Common myeloid progenitor, CD34-positive (primary cell): ENCODE measurements around the gene SYNJ1.

Source experiments
- CTCF ChIA-PET: fragments of 350-600 bp; sonication (Branson Sonifier 250); formaldehyde crosslinking; loops from one replicate; lab custom pipeline; 2021; ENCODE audit warnings: antibody characterized with exemption; lab: Charles Lee
- POLR2A ChIA-PET: fragments of 350-600 bp; sonication (Branson Sonifier 250); formaldehyde crosslinking; loops from one replicate; lab custom pipeline; 2021; ENCODE audit warnings: antibody characterized with exemption; lab: Charles Lee
- DNase-seq, 3 donors: peaks; one replicate each; pipeline versions ENCODE4 v3.0.0 to v3.0.0-alpha.2; 2013
- H3K27ac ChIP-seq, 2 experiments: 1 replicate in 1 of 2; 2 replicates in 1 of 2; pipeline ENCODE4 v1.7.0; 2013; ENCODE audit warnings: inconsistent platforms in 2 of 2, low read length in 2 of 2, mild to moderate bottlenecking in 2 of 2, low read depth in 1 of 2, moderate library complexity in 1 of 2; ENCODE audit not compliant: severe bottlenecking in 2 of 2, insufficient read depth in 1 of 2, poor library complexity in 1 of 2
- H3K27me3 ChIP-seq, 5 experiments: replicated peaks in 2 of 5; 1 replicate in 3 of 5; 2 replicates in 2 of 5; pipeline versions ENCODE4 v1.6.1 to v1.7.0; 2013; ENCODE audit warnings: low read length in 4 of 5, mild to moderate bottlenecking in 2 of 5, moderate library complexity in 2 of 5, inconsistent platforms in 1 of 5; ENCODE audit not compliant: insufficient read depth in 5 of 5, control insufficient read depth in 4 of 5
- H3K36me3 ChIP-seq, 4 experiments: 1 replicate in 2 of 4; 2 replicates in 2 of 4; pipeline versions ENCODE4 v1.6.1 to v1.7.0; 2013; ENCODE audit warnings: low read length in 3 of 4, control low read depth in 1 of 4, mild to moderate bottlenecking in 1 of 4; ENCODE audit not compliant: control insufficient read depth in 4 of 4, insufficient read depth in 4 of 4
- H3K4me1 ChIP-seq, 4 experiments: 1 replicate in 3 of 4; 2 replicates in 1 of 4; pipeline versions ENCODE4 v1.6.1 to v1.7.1; 2013; ENCODE audit warnings: low read length in 3 of 4, mild to moderate bottlenecking in 3 of 4, control low read depth in 1 of 4, inconsistent platforms in 1 of 4, moderate library complexity in 1 of 4; ENCODE audit not compliant: control insufficient read depth in 4 of 4, insufficient read depth in 4 of 4; ENCODE audit errors: control extremely low read depth in 1 of 4
- H3K4me3 ChIP-seq, 7 experiments: 1 replicate in 4 of 7; 2 replicates in 3 of 7; pipeline versions ENCODE4 v1.5.1 to v1.7.0; 2013; ENCODE audit warnings: mild to moderate bottlenecking in 7 of 7, low read length in 6 of 7, moderate library complexity in 6 of 7, inconsistent platforms in 2 of 7, low read depth in 2 of 7, control low read depth in 1 of 7; ENCODE audit not compliant: insufficient read depth in 4 of 7, control insufficient read depth in 1 of 7; ENCODE audit errors: extremely low read depth in 1 of 7
- H3K9me3 ChIP-seq, 5 experiments: 1 replicate in 4 of 5; 2 replicates in 1 of 5; pipeline versions ENCODE4 v1.6.1 to v1.7.1; 2013; ENCODE audit warnings: low read length in 4 of 5, mild to moderate bottlenecking in 2 of 5, inconsistent platforms in 1 of 5, low read depth in 1 of 5, moderate library complexity in 1 of 5; ENCODE audit not compliant: control insufficient read depth in 4 of 5, insufficient read depth in 2 of 5; ENCODE audit errors: control extremely low read depth in 1 of 5
- WGBS: methylation state at CpG from one replicate; pipeline ENCODE4 v1.1.5; 2013; ENCODE audit not compliant: insufficient coverage; 5-methylcytosine and 5-hydroxymethylcytosine counted together

Gene SYNJ1

DNA sequence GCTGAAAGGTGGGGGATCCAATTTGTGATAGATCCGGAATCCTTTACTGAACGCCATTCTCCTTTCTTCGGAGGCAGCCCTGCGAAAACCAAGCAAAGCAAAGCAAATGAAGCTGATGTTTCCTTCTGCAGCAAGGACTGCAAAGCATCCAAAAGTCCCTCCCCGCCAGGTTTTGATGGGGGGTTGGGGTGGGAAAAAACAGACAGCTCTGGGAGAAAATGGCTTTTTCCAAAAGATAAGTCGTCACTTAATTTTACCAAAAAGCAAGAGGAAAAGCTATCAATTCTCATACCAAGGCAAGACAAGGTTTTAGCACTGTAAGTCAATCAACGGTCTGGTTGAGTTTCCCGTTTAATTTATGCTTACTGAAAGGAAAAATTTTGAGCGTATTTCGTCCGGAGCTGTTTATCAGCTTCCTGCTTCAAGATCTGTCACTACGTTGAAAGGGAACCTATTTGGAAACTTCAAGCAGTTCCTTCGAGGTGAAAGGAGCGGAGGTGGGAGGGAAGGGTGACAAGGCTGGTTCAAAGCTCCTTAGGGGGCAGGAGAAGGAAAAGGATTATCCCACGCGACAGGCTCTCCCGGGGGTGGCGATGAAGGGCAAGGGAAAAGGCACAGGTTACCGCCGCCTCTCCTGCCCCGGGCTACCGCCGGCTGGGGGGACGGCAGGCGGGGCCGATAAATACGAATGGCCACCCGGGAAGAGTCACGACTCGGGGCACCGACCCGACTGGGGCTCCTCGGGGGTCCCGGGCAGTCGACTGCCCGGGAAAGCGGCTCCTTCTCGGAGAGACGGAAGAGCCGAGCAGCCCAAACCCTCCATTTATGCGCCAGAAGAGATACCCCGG, 750 bp downstream of the SYNJ1 start:
- ChIA-PET CTCF (interaction anchor here (0.7 to 1.4 kb wide), 5 partner anchors 12 to 44 kb away, joined by 3 to 5 read pairs (median 3); partner anchors contain the start of gene PAXBP1), POLR2A (interaction anchor here (0.7 to 1.1 kb wide), 4 partner anchors 10 to 126 kb away, joined by 3 to 10 read pairs (median 4); partner anchors contain the start of gene PAXBP1)
- peak overlapping the region; percentile 72 to 86 for H3K27ac ChIP-seq
- H3K9me3 ChIP-seq: no peaks in the 10 kb centered on the region
- peaks cover 0 to 9% (median 4%) of the 10 kb centered on the region in 4 experiments for H3K36me3 ChIP-seq
- H3K4me3 ChIP-seq: peak overlapping the region; percentile 87 to 96 (median 92)
- peak; percentile 40 to 67 (median 53) for DNase-seq
- WGBS: under 1% methylated on average over 38 of the region's 42 CpGs
- peaks cover 10 to 23% (median 21%) of the 10 kb centered on the region in 4 experiments for H3K4me1 ChIP-seq
- no peaks in the 10 kb centered on the region for H3K27me3 ChIP-seq

GRCh38 chr21:32719085-32719484, 8.7 kb downstream of the SYNJ1 start:
- Histone ChIP-seq H3K9me3 (peaks cover 0 to 2% (median 0%) of the 10 kb centered on the region in 5 experiments), H3K27ac (no peak overlapping the region), H3K4me1 (peaks cover 0 to 9% (median 2%) of the 10 kb centered on the region in 4 experiments), H3K36me3 (peaks cover 0 to 27% (median 7%) of the 10 kb centered on the region in 4 experiments), H3K4me3 (no peak overlapping the region), H3K27me3 (no peaks in the 10 kb centered on the region)
- 72% methylated on average over 5 of the region's 5 CpGs for WGBS
- DNase-seq: no peak
- ChIA-PET POLR2A (interaction anchor here (0.6 to 0.7 kb wide), 2 partner anchors 52 to 761 kb away, joined by 3 to 8 read pairs; partner anchors contain the start of genes PAXBP1 and TMEM50B), CTCF (interaction anchor here (1.0 kb wide), 1 partner anchor 13 kb away, joined by 3 read pairs; no protein-coding TSS in a partner anchor)

- Histone ChIP-seq H3K27ac (no peak overlapping the region), H3K4me1 (peaks cover 0 to 9% (median 2%) of the 10 kb centered on the region in 4 experiments), H3K4me3 (no peak overlapping the region), H3K9me3 (peaks cover 0 to 2% (median 0%) of the 10 kb centered on the region in 5 experiments), H3K36me3 (peaks cover 0 to 22% (median 3%) of the 10 kb centered on the region in 4 experiments), H3K27me3 (no peaks in the 10 kb centered on the region)
- POLR2A ChIA-PET: interaction anchor here (1.7 kb wide), 1 partner anchor 10 kb away, joined by 4 read pairs; the partner anchor contains the start of gene SYNJ1
- CTCF ChIA-PET: no interaction called here
- DNase-seq: peak; percentile 10 to 49 (median 24)
- WGBS: no CpG with 5 or more reads among the region's 2 CpGs
These were observed 9.9 kb downstream of the SYNJ1 start for GRCh38 chr21:32717851-32718316.

- POLR2A ChIA-PET: interaction anchor here (1.1 to 1.7 kb wide), 2 partner anchors 8 to 11 kb away, joined by 3 to 4 read pairs; partner anchors contain the start of gene SYNJ1
- CTCF ChIA-PET: no interaction called here
These were observed 11.3 kb downstream of the SYNJ1 start for GRCh38 chr21:32716486-32716885.

DNA sequence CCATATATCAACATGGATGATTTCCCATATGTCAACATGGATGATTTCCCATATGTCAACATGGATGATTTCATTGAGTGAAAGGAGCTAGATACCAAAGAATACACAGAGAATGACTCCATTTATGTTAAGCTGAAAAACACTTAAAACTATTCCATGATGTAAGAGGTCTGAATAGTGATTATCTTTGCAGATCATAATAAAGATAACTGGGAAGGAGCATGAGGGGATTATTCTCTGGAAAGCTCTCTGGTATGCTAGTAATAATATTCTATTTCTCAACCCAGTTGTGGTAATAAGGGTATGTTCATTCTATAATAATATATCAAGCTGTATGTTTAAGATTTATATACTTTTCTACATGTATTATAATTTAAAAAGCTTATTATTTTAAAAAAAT, 14.1 kb downstream of the SYNJ1 start:
- Histone ChIP-seq H3K4me1 (peaks cover 2 to 9% (median 3%) of the 10 kb centered on the region in 4 experiments), H3K4me3 (no peak overlapping the region), H3K36me3 (peaks cover 0 to 7% (median 2%) of the 10 kb centered on the region in 4 experiments), H3K27me3 (no peaks in the 10 kb centered on the region), H3K9me3 (peaks cover 0 to 2% (median 0%) of the 10 kb centered on the region in 5 experiments), H3K27ac (no peak overlapping the region)
- ChIA-PET POLR2A (no interaction called here), CTCF (interaction anchor here (1.7 kb wide), 1 partner anchor 10 kb away, joined by 7 read pairs; no protein-coding TSS in a partner anchor)
- no peak for DNase-seq

More at GRCh38 chr21:32716486-32716885, 11.3 kb downstream of the SYNJ1 start:
- peaks cover 0 to 2% (median 0%) of the 10 kb centered on the region in 5 experiments for H3K9me3 ChIP-seq
- H3K27me3 ChIP-seq: no peaks in the 10 kb centered on the region
- no peak overlapping the region for H3K27ac ChIP-seq
- H3K4me3 ChIP-seq: no peak overlapping the region
- no peak for DNase-seq
- H3K36me3 ChIP-seq: peaks cover 0 to 18% (median 3%) of the 10 kb centered on the region in 4 experiments
- no CpG with 5 or more reads among the region's 2 CpGs for WGBS
- peaks cover 2 to 11% (median 3%) of the 10 kb centered on the region in 4 experiments for H3K4me1 ChIP-seq

- 100% methylated on average over 1 of the region's 4 CpGs for WGBS
- ChIA-PET POLR2A (interaction anchor here (1.2 kb wide), 1 partner anchor 15 kb away, joined by 3 read pairs; the partner anchor contains the start of gene SYNJ1), CTCF (interaction anchor here (1.2 to 1.7 kb wide), 3 partner anchors 11 to 60 kb away, joined by 3 to 7 read pairs (median 3); no protein-coding TSS in a partner anchor)
These were observed 15.2 kb downstream of the SYNJ1 start for GRCh38 chr21:32712641-32713040.

More at GRCh38 chr21:32712641-32713040, 15.2 kb downstream of the SYNJ1 start:
- peaks cover 0 to 5% (median 2%) of the 10 kb centered on the region in 4 experiments for H3K36me3 ChIP-seq
- peaks cover 0 to 2% (median 0%) of the 10 kb centered on the region in 5 experiments for H3K9me3 ChIP-seq
- peaks cover under 1 to 4% (median 2%) of the 10 kb centered on the region in 4 experiments for H3K4me1 ChIP-seq
- DNase-seq: no peak
- no peak overlapping the region for H3K27ac ChIP-seq
- H3K4me3 ChIP-seq: no peak overlapping the region
- no peaks in the 10 kb centered on the region for H3K27me3 ChIP-seq
